M059J (cell line): Measurements from ENCODE around the gene RNU5B-1. TPM values are rescaled to one million over a fixed set of nuclear protein-coding genes. Genes with fewer than 3 reads are reported as not detected.

ENCODE experiments used
- DNase-seq: peaks from one replicate; pipeline ENCODE4 v3.0.0-alpha.2; 2012; ENCODE audit warnings: low read depth
- total RNA-seq: library from RNA; depleted of rRNA; stranded (reverse); fragments of >200 nt; shearing (Covaris generic); gene quantifications from 2 replicates; pipeline ENCODE4 v1.2.3, GENCODE V29; 2014; rRNA removed

RNU5B-1 gene
- total RNA-seq = not detected in 2 replicates

- DNase-seq = peak; percentile 98
Observed at GRCh38 chr15:65304381-65305149, at the start of gene RNU5B-1. Gene RNU5B-1, plus strand, starts transcription at chr15:65304677.

DNA sequence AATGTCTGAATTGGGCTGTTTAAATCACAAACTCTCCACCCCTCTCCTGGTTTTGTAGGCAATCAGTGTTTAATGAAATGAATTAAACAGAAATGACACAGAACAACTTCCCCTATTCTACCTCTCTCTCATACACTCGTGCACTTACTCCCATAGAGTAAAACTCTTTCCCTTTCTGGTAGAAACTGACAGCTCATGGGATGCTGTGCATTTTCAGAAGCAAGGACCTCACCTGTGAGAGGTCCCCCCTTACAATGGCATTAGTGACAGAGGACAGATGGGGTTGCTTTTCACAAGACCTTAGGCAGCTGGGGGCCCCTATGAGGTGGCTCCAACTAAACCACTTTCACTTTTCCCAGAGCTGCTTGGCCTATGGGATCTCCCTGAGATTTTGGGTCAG is 49.7 kb upstream of the RNU5B-1 start:
- DNase-seq = no peak

DNA sequence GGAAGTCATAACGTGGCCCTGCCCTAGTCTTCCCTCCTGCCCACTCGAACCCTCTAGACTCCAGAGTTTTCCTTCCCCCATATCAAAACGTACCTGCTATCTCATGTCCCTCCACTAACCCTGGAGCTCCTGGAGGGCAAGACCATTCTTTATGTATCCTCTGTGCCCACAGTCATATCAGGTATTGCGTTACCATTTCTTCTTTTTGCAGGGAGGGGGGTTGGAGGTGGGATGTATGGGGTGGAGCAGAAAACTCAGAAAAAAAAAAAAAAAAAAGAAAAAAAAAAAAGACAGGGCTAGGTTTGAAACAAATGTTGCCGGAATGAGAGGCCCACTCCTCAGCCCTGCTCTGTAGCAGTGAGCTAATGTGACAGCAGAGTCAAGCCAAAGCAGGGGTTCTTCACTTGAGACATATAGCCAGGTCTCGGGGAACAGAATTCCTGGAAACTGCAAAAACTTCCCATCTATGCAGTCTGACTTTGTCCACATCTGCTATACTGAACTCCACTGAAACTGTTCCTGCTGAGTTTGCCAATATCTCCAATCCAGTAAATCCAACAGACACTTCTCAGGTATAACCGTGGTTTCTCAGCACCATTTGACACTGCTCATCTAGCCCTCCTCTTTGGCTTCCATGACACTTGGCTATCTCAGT is 48.9 kb upstream of the RNU5B-1 start:
- DNase-seq = no peak

DNA sequence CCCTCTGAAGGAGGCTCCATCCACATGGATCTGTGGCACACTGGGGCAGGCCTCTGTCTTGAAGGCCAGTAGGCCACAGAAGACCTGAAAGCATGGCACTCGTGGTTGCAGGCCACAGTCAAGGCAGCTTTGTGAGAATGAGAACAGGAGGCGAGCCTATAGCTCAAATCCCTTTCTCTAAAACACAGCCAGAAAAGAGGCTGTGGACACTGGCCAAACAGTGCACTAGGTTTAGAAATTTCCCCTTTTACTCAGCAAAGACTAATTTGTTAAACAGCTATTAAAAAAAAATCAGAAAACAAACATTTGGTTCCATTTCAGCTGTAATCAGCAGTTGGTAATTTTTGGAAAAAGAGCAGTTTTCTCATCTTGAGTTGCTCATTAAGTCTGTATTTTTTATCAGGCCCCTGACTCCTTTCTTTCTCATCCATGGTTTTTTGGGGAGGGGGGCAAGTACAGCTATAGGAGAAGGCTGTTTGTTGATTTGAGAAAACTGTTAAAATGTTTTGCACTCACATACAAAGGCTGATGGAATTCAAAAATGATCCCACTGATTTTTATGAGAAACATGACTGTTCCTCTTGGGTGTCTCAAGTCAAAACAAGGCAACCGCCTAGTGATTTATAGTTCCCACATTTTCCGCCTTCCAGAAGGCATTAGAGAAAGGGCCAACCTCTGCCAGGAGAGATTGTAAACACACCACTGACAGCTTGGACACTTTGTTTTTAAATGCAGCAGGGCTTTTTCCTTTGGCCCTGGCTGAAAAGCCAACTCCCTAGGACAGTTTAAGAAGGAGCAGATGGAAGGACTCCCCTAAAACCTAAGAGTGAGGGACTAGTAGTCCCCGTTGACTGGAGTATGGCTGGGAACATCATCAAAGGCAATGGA is 45.9 kb upstream of the RNU5B-1 start:
- DNase-seq = peak; percentile 72

DNA sequence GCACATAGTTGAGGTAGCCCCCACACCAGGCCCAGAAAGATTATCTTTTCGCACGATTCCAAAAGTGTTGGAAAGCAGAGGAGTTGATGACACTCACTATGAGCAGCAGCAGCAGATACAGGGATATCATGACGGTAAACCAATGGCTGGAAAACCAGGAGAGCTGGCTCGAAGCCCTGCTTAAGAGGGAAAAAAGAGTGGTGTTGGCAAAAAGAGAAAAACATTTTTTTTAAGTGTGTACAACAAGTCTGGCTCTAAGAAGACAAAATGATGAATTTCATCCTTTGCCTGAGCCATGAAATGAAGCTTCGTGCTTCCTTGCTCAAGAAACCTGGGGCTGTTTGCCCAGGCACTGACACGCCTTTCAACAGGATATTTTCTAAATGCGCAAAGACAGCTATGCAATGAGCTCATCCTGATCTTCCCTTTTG is 45.1 kb upstream of the RNU5B-1 start:
- DNase-seq = no peak

GRCh38 chr15:65260968-65261367 is 43.5 kb upstream of the RNU5B-1 start:
- no peak for DNase-seq

- no peak for DNase-seq
Observed at GRCh38 chr15:65263313-65263712, 41.2 kb upstream of the RNU5B-1 start.

- no peak for DNase-seq
Observed at GRCh38 chr15:65264863-65265430, 39.5 kb upstream of the RNU5B-1 start.

GRCh38 chr15:65266469-65266868 is 38.0 kb upstream of the RNU5B-1 start:
- DNase-seq = no peak

GRCh38 chr15:65268411-65268810 is 36.1 kb upstream of the RNU5B-1 start:
- DNase-seq = no peak

DNA sequence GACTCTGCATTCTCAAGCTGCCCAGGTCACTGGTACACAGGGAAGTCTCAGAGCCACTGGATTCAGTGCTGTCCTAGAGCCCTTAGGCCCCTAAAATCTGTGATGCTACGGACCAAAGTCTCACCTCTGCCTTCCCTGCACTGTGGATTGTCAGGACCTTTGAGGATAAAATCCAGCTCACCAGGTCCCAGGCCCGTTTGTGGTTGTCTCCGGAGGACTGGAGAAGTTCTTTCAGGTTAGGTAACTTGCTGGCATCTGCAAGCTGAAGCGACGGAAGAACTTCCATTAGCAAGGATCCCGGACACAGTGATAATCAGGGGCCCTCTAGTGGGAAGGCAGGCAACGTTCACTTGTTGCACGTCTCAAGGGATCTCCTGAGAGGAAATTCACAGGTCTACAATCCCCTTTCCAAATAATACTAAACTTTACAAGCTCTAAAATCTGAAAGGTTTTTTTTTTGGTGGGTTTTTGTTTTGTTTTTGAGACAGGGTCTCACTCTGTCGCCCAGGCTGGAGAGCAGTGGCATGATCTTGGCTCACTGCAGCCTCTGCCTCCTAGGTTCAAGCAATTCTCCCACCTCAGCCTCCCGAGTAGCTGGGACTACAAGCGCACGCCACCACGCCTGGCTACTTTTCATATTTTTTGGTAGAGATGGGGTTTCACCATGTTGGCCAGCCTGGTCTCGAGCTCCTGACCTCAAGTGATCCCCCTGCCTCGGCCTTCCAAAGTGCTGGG is 33.5 kb upstream of the RNU5B-1 start:
- DNase-seq = peak; percentile 46

DNA sequence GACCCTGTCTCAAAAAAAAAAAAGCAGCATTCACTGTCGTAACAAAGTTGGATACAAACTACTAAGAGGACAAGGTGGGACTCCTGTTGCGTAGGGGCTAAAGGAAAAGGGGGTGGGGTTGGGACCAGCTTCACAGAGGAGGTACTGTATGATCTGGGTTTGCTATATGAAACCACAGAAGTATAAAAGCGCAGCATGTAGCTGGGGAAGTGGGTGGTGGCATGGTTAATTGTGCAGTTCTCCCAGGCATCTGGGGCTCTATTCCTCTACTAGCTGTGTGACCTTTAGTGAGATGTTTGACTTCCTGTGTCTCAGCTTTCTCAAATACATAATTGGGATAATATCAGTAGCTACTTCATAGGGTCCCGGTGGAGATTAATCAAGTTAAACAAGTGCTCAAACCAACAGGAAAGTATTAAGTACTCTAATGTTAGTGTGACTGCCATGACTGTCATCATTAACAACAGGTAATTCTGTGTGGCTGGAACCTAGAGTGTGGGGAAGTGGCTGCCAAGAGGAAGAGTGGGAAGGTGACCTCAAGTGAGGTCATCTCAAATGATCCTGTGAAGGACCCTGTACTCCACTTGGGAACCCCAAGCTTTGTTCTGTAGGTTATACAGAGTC is 29.3 kb upstream of the RNU5B-1 start:
- DNase-seq = no peak

DNA sequence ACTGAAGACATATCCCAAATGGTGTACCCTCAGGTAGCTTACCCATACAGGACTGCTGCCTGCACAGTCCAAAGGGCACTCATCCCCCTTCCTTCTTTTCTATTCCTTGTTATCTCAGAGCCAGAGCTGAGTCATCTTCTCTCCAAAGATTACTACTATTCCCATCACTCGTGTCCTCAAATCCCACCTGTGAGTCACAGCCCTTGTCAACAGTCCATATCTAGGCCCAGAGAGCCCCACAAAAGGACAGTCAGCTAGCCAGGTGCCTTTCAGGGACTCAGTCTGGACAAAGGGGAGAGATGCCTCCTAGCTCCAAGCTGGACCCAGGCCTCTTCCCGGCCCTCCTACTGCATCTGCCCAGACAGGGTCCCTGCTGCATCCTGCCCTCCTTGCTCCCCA is 28.8 kb upstream of the RNU5B-1 start:
- DNase-seq = peak; percentile 75

GRCh38 chr15:65277015-65277414 is 27.5 kb upstream of the RNU5B-1 start:
- DNase-seq = no peak

DNA sequence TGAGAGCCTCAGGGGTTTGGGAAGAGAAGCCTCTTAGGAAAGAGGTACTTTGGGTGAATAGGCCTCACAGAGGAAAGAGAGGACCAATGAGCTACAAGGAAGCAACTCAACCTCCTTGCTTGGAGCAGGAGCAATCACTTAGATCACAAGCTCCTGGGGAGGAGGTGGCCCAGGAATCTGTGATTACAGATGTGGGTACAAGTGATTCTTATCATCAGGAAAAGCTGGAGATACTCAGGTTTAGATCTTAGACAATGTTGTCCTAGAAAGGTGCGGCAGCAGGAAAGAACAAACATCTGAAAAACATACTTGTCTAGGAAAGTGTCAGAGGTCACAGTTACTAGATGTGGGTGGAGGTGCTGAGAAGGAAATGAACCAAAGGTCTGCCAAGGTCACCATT is 26.0 kb upstream of the RNU5B-1 start:
- no peak for DNase-seq

DNA sequence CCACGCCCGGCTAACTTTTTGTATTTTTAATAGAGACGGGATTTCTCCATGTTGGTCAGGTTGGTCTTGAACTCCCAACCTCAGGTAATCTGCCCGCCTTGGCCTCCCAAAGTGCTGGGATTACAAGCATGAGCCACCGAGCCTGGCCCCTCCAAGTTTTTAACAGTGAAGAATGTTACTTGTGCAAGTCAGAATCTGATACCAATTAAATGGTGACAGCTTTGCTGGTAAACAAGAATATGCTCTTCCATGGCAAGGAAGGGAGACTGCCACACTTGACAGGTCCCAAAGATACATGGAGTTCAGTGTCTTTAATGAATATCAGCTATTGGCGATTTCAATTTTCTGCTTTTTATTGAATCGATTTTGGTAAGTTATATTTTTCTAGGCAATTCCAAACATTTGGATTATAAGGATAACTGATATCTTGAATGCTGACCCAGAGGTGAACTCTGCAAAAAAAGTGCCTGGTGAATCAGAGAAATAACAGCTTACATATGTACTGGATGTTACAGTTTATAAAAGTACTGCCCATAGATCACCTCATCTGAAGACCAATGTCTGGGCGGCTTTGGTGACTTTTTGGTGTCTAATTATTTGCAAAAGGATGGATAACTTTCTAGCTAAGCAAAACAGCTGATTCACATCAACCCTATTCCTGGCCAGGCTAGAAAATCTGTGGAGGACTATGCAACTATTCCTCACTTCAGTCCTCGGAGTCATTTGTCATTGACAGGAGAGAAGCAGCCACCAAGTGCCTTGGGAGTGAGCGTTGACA is 19.0 kb upstream of the RNU5B-1 start:
- DNase-seq = no peak

GRCh38 chr15:65286069-65286703 is 18.3 kb upstream of the RNU5B-1 start:
- DNase-seq = peak; percentile 52

DNA sequence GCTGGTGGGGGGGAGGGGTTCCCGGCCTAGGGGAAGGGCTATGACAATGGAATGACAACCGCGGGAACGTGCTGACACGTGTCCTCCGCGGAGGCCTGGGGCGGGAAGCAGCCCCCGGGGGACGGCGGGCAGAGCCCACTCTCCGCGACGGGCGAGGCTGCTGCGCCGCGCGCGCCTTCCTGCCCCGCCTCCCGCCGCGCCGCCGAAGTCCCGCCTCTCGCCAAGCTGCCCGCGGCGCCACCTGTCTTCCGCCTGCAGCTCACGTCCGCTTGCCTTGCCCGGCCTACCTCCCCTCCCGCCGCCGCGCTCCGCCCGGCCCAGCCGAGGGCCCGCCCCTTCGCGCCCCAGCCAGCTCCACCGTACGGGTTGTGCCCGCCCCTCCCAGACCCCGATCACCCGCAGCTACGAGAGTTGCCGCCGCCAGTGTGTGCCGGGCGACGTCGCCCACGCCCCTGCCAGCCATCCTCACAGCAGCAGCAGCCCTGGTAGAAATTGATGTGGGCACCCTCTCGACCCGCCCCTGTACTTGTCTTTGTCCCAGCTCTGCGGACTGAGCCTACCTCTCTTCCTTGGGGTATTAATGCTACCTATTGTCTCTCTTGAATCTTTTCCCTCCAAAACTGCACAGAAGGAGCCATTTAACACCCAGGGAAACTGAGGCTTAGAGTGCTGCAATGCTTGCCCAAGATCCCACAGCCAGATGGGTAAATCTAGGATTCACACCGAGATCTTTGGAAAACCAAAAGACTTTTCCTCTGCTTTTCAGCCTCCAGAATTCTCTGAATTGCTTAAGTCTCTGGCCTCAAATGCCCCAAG is 17.6 kb upstream of the RNU5B-1 start, which contains the start of gene PARP16:
Gene PARP16 (minus strand): TSS at position 180 of the 816 bp plus-strand sequence. CDS start 457 bp downstream, outside the sequence.
- DNase-seq = peak; percentile 82

DNA sequence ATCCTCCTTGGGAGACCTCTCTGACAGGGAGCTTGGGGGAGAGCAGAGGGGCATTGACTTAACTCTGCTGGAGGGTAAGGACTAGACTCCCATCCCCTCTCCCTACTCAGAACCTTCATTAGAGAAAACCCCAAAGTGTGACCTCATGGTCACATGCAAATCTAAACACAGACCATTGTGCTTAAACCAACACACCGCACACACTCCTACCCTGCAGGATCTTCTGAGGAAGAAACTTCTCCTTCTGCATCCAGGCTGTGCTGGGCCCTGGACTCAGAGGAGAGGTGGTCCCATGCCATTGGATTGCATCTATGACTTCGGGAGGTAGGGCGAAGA is 17.0 kb upstream of the RNU5B-1 start:
- no peak for DNase-seq
